ENCODE data around the gene SLITRK2. TPM values are rescaled to one million over a fixed set of nuclear protein-coding genes. Genes with fewer than 3 reads are reported as not detected.

Gene SLITRK2
- polyA plus RNA-seq, 3 donors from 2014 or later = not detected

DNA sequence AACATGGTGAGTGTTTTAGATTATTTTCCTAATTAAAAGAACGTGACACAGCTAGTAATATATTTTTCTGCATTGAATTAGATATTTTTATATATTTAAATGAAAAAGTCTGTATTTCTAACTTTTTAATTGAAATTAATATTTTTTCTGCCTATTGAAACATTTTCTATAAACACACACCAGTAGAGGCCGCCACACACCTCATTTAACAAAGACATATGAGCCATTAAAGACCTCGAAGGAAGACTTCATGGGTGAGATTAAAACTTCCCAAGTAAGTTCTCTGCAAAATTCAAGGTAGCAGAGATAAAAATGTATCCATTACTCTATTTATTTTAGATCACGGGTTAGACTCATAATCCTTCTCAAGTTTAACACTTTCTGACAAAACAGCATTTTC is 8.3 kb downstream of the SLITRK2 start:
- no peak for DNase-seq
- Mint-ChIP-seq H3K4me3 (no peak overlapping the region), H3K27me3 (ENCODE audit: low read depth in 3 of 3) (peaks cover 0 to 12% (median 6%) of the 10 kb centered on the region in 3 donors), H3K27ac (no peak overlapping the region), H3K36me3 (no peaks in the 10 kb centered on the region), H3K9me3 (peaks cover 0 to 4% (median 0%) of the 10 kb centered on the region in 6 donors), H3K4me1 (no peaks in the 10 kb centered on the region)

DNA sequence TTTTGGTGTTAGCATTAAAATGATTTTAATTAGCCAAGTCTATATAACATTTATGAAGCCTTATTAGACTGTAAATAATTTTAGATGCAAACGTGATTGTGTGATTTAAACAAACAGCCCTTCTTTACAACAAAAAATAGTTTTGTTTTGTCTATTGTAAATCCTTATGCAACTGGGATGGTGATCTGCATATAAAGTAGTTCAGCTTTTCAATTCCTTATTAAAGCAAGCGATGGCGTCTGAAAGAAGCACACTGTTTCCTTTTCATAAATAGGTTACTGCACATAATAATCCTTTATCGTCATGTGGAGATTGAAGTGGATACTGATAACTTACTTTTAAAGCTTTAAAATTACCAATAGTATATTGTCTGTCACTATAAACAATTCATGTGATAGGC is 8.8 kb downstream of the SLITRK2 start:
- Mint-ChIP-seq H3K27ac (no peak overlapping the region), H3K9me3 (peaks cover 0 to 4% (median 0%) of the 10 kb centered on the region in 6 donors), H3K36me3 (no peaks in the 10 kb centered on the region), H3K4me3 (no peak overlapping the region), H3K27me3 (ENCODE audit: low read depth in 3 of 3) (peaks cover 0 to 12% (median 5%) of the 10 kb centered on the region in 3 donors), H3K4me1 (no peaks in the 10 kb centered on the region)
- no peak for DNase-seq

DNA sequence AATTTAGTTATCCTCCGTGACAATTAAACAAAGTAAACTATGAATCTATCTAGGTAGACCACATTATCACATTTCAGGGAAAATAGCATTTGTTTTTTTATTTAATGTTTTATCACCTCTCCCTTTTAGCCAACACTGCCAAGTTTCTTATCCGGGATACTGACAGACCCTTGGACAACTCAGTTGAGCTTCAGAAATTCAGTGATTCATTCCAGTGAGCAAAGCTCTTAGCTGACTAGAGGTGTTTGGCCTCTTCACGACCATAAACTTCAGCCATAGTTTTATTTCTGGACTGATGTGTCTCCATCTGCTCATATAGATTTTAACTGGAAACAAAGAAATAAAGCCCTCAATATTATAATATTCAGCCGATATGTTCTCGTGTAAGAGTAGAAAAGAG is 15.2 kb downstream of the SLITRK2 start:
- Mint-ChIP-seq H3K4me1 (no peaks in the 10 kb centered on the region), H3K36me3 (no peaks in the 10 kb centered on the region), H3K9me3 (peaks cover 0 to 2% (median 0%) of the 10 kb centered on the region in 6 donors), H3K27ac (no peak overlapping the region), H3K27me3 (ENCODE audit: low read depth in 3 of 3) (peaks cover 0 to 4% (median 0%) of the 10 kb centered on the region in 3 donors), H3K4me3 (no peak overlapping the region)
- no peak for DNase-seq

DNA sequence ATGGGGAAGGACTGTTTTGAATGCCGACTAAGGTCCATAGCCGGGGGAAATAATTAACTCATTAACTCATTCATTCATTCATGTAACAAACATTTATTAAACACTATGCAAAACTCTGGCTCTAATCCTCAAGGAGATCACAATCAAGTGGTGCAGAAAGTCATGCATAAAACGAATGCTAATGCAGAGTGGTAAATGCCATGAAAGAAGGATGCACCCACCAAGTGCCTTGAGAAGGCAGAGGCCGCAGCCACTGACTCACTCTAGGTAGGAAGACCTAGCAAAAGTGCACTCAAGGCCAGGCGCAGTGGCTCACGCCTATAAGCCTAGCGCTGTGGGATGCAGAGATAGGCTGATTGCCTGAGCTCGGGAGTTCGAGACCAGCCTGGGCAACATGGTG is 22.9 kb downstream of the SLITRK2 start:
- peaks cover 0 to 3% (median 0%) of the 10 kb centered on the region in 6 donors for H3K9me3 Mint-ChIP-seq
- no peak for DNase-seq
- H3K36me3 Mint-ChIP-seq = no peaks in the 10 kb centered on the region
- no peaks in the 10 kb centered on the region for H3K27me3 Mint-ChIP-seq (ENCODE audit: low read depth in 3 of 3)
- H3K4me3 Mint-ChIP-seq = no peak overlapping the region
- no peak overlapping the region for H3K27ac Mint-ChIP-seq
- H3K4me1 Mint-ChIP-seq = no peaks in the 10 kb centered on the region

DNA sequence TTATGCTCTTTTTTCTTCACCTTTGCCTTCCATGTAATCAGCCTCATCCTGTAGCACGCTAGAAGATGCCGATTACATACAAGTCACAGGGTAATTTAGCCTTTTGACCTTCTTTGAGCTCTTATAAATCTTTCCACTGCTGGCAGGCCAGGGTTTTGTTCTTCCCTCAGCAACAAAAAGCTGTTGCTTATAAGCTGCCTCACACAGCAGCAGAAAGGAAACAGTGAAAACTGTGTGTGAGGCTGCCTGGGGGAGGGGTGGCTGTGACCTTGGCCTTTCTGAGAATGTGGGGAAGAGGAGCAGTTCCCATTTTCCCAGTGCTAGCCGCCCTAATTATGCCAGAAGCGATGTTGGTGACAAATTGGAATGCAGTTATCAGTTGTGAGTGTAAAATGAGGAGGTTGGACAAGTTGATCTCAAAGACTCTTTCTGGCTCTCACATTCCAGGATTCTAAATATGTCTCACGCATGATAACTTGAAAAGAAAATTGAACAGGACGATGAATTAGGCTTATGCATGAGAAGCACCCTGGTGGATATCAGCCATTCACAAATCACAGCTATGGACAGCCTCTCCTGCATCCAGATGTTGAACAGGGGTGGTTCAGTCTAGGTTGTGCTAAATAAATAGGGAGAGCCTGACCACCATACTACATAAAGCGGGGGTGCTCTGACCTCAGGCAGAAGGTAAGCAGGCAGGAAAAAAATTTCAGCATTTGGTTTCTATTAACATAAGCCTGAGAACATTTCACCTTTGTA is 25.7 kb downstream of the SLITRK2 start:
- no peaks in the 10 kb centered on the region for H3K27me3 Mint-ChIP-seq (ENCODE audit: low read depth in 3 of 3)
- no peaks in the 10 kb centered on the region for H3K4me1 Mint-ChIP-seq
- no peak for DNase-seq
- H3K36me3 Mint-ChIP-seq = no peaks in the 10 kb centered on the region
- H3K4me3 Mint-ChIP-seq = no peak overlapping the region
- H3K9me3 Mint-ChIP-seq = peaks cover 0 to 4% (median 0%) of the 10 kb centered on the region in 6 donors
- no peak overlapping the region for H3K27ac Mint-ChIP-seq

DNA sequence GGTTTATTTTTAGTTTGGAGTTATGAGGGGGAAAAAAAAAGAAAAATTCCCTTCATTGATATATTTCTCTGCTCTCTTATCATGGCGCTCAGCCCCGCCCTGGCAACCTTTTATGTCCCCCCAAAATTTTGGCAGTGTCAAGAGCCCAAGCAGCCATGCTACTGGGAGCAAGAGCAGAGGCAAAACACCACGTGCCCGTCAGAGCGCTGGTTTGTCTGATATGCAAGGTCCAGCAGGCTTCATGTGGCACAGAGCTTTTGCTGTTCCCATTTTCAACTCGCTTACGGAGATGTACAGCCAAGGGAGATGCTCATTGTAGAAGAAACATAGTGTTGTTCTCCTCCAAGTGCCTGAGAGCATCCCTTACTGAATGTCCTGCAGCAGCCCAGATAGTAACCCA is 27.3 kb downstream of the SLITRK2 start:
- no peak overlapping the region for H3K4me3 Mint-ChIP-seq
- H3K27ac Mint-ChIP-seq = no peak overlapping the region
- H3K27me3 Mint-ChIP-seq (ENCODE audit: low read depth in 3 of 3) = peaks cover 0 to 2% (median under 1%) of the 10 kb centered on the region in 3 donors
- no peaks in the 10 kb centered on the region for H3K36me3 Mint-ChIP-seq
- DNase-seq = no peak
- peaks cover 0 to 7% (median 2%) of the 10 kb centered on the region in 6 donors for H3K9me3 Mint-ChIP-seq
- no peaks in the 10 kb centered on the region for H3K4me1 Mint-ChIP-seq

DNA sequence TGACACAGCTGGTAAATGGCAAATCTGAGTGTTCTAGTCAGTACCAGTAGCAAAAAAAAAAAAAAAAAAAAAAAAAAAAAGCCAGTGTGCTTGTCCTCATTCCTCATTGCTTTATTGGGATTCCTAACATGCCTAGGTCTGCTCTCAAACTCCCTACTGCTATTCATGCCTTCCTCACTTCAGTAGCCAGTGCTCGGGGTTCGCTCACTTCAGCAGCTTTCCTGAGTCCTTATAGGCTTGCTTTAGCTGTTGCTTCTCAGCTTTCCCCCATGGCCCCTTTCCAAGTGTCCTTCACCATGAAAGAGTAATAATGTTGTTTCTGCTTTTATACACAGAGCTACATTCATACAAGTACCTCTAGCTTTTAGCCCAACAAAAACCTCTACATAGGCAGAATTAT is 30.8 kb downstream of the SLITRK2 start:
- Mint-ChIP-seq H3K4me1 (no peaks in the 10 kb centered on the region), H3K9me3 (peaks cover 0 to 7% (median 2%) of the 10 kb centered on the region in 6 donors), H3K27ac (no peak overlapping the region), H3K4me3 (no peak overlapping the region), H3K36me3 (no peaks in the 10 kb centered on the region), H3K27me3 (ENCODE audit: low read depth in 3 of 3) (peaks cover 0 to 2% (median 2%) of the 10 kb centered on the region in 3 donors)
- DNase-seq = no peak

DNA sequence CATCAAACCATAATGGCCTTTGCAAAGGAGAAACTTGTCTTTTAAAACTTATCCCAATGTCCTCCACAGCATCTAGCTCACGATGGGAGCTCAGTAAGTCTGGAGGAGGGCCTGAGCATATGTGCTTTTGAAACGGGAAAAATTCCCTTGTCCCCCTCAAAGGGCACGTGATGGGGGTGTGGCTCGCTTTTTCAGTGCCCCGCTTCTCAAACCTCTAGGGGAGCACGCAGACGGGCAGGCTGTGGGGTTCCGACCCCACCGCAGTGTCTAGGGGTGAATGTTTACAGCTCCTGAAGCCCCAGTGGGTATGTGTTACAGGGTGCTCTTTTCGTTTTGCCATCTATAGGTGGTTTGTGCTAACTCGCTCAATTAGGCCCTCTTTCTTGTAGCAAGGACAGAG is 31.2 kb downstream of the SLITRK2 start:
- H3K4me3 Mint-ChIP-seq = no peak overlapping the region
- no peak overlapping the region for H3K27ac Mint-ChIP-seq

DNA sequence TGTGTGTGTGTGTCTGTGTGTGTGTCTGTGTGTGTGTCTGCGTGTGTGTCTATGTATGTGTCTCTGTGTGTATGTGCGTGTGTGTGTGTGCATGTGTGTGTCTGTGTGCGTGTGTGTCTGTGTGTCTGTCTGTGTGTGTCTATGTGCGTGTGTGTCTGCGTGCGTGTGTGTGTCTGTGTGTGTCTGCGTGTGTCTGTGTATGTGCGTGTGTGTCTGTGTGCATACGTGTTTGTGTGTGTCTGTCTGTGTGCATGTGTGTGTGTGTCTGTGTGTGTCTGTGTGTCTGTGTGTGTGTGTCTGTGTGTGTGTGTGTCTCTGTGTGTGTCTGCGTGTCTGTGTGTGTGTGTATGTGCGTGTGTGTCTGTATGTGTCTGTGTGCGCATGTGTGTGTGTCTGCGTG is 35.6 kb downstream of the SLITRK2 start:
- peaks cover 0 to 5% (median 2%) of the 10 kb centered on the region in 6 donors for H3K9me3 Mint-ChIP-seq
- H3K4me1 Mint-ChIP-seq = no peaks in the 10 kb centered on the region
- no peak for DNase-seq
- peaks cover 0 to 2% (median 2%) of the 10 kb centered on the region in 3 donors for H3K27me3 Mint-ChIP-seq (ENCODE audit: low read depth in 3 of 3)
- no peaks in the 10 kb centered on the region for H3K36me3 Mint-ChIP-seq
- H3K4me3 Mint-ChIP-seq = no peak overlapping the region
- H3K27ac Mint-ChIP-seq = no peak overlapping the region

More for the DNA sequence above, 31.2 kb downstream of the SLITRK2 start:
- peaks cover 0 to 2% (median 2%) of the 10 kb centered on the region in 3 donors for H3K27me3 Mint-ChIP-seq (ENCODE audit: low read depth in 3 of 3)
- no peak for DNase-seq
- H3K36me3 Mint-ChIP-seq = no peaks in the 10 kb centered on the region
- no peaks in the 10 kb centered on the region for H3K4me1 Mint-ChIP-seq
- peaks cover 0 to 7% (median 2%) of the 10 kb centered on the region in 6 donors for H3K9me3 Mint-ChIP-seq

DNA sequence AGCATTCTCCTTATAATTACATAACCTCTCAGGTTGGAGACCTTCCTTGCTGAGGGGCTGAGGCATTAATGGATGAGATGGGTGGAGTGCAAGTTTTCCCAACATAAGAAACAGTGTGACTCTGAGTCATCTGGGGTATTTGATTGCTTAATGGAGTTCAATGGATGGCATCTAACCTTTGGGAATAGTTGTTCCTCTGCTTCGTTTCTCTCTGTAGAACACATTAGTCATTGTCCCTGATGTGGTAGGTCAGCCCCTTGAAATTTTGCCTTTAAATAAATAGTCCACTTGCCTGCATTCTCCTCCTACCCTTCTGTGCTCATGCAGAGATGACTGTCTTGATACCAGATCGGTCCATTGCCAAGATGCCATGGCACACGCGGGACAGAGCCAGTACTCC is 38.6 kb downstream of the SLITRK2 start:
- DNase-seq = no peak
- no peaks in the 10 kb centered on the region for H3K27me3 Mint-ChIP-seq (ENCODE audit: low read depth in 3 of 3)
- peaks cover 0 to 3% (median 2%) of the 10 kb centered on the region in 6 donors for H3K9me3 Mint-ChIP-seq
- H3K27ac Mint-ChIP-seq = no peak overlapping the region
- no peak overlapping the region for H3K4me3 Mint-ChIP-seq
- no peaks in the 10 kb centered on the region for H3K4me1 Mint-ChIP-seq
- no peaks in the 10 kb centered on the region for H3K36me3 Mint-ChIP-seq

DNA sequence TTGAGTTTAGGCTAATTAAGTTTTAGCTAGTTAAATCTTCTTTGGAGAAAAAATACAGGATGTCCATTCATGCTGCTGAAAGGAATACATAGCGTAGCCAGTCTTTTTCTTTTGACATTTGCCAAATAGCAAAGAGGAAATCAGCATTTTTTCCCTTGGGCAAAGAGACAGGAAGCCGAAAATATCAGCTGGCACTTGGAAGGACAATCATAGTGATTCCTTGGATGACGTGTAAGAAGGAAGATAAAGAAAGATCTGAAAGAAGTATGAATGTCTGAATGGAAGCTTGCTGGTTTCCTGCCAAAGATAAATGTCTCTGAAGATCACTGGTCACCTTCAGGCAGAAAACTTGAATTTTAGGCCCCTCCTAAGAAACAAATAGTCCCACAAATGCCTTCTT is 44.2 kb downstream of the SLITRK2 start:
- H3K9me3 Mint-ChIP-seq = peaks cover 0 to 5% (median 1%) of the 10 kb centered on the region in 6 donors
- H3K4me1 Mint-ChIP-seq = no peaks in the 10 kb centered on the region
- H3K27me3 Mint-ChIP-seq (ENCODE audit: low read depth in 3 of 3) = peaks cover 0 to 6% (median 0%) of the 10 kb centered on the region in 3 donors
- no peaks in the 10 kb centered on the region for H3K36me3 Mint-ChIP-seq
- H3K27ac Mint-ChIP-seq = no peak overlapping the region
- no peak for DNase-seq
- no peak overlapping the region for H3K4me3 Mint-ChIP-seq

DNA sequence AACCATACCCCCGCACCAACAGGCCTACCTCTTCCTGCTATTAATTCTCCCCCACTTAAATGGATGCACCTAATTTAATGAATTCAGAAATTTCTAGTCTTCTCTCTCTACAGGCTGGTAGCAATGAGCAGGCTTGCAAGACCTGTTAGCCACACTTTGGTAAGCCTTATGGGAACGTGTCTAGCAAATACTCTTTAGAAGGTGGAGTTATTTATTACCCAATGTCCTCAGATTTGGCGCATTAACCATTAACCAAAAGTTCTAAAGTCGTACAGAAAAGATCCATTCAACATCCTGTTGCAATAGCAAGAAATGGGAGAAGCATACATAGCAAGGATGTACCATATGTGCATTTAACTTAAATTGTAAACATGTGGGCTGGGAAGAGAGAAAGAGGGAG is 47.5 kb downstream of the SLITRK2 start:
- DNase-seq = no peak
- H3K9me3 Mint-ChIP-seq = peaks cover 0 to 8% (median 3%) of the 10 kb centered on the region in 6 donors
- H3K4me3 Mint-ChIP-seq = no peak overlapping the region
- H3K27me3 Mint-ChIP-seq (ENCODE audit: low read depth in 3 of 3) = peaks cover 0 to 8% (median 1%) of the 10 kb centered on the region in 3 donors
- H3K27ac Mint-ChIP-seq = no peak overlapping the region
- H3K36me3 Mint-ChIP-seq = no peaks in the 10 kb centered on the region
- no peaks in the 10 kb centered on the region for H3K4me1 Mint-ChIP-seq

Data from immature natural killer cell (primary cell).